Ammon's horn (tissue), 1 donor: ENCODE results near the gene MBP.
A peak's percentile ranks its signal among the peaks of the same experiment; 100 is the strongest.

Experiments used
- DNase-seq: peaks from one replicate; pipeline ENCODE4 v3.0.0-alpha.2; 2016; ENCODE audit warnings: low spot score

Gene MBP

DNA sequence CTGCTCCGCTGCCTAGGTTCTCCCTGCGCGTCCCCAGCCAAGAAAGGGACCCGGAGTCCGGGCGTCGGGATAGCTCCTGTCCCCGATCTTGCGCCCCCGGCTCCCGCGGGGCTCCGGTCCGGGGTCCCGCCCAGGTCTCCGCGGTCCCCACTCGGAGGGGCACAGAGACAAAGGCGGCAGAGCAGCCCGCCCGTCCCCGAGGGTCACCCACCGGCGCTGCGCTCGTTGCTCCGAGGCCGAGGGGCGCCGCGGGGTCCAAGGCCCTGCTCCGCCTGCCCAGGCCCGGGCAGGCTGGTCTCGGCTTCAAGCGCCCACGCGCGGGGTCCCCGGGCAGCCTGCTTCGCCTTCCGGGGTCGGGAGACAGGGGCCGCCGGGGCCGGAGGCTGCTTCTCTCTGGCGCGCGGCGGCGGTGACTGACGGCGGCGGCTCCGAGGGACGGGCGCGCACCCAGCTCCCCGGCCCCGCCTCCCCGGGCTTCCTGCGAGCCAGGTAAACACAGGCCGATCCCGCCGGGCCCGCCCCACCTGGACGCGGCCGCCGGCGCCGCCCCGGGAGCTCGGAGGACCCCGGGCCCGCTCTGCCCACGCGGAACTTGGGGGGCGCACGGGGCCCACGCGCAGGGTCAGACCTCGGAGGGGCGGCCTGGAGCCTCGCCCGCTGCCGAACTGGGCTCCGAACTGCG is at the start of gene MBP:
Gene MBP, minus strand, starts transcription at position 415 of the 682 bp plus-strand sequence. CDS start 27,522 bp downstream, outside the sequence.
- DNase-seq: no peak

DNA sequence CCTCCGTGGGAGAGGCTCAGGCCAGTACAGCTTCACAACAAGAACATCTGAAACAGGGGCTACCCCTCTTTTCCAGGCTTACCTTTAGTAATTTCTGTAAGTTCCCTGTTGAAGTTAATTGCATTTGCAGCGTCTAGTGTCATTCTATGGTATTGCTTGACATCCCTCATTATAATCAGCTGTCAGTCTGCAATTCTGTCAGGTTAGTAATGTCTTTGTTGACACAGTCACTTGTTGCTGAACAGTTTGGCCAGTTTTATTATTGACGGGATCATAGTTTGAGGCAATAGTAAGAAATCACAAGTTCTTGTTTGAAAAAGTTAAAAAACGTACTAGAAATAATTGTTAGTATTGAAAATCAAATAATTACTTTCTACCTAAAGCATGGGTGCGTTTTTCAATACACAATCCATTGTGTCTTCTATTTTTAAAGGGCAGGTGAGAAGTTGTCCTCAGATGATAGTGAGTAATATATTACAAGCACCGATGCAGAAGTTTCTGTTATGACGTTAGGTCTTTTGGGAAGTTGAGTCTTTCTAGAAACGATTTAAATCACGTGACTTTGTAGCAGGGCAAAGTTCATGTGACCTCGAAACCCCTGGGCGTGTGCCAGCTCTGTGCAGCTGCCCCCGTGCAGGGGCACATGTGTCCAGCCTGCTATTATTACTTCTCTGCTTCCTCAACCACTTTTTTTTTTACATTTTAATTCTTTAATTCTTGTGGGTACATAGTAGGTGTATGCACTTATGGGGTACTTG is 49.5 kb upstream of the MBP start:
- DNase-seq: no peak

DNA sequence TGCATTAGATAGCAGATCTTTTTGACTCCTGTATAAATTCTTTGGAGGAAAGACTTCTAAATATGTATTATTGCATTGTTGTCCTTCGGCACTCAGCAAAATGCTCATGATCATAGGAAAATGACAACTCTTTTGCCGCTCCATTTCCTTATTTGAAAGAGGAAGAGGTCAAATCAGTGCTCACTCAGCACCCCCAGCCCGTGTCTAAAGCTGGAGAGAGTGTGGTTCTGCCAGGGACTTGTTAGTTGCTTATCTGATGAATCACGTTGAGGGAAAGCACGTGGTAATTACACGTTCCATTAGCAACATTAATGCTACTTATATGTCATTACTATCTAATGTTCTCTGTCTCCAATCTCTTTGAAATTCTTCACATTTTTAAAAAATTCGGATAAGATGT is 46.0 kb upstream of the MBP start:
- DNase-seq: no peak

GRCh38 chr18:77177009-77177408 is 44.4 kb upstream of the MBP start:
- DNase-seq: no peak

- no peak for DNase-seq
Observed at GRCh38 chr18:77173275-77174030, 40.9 kb upstream of the MBP start.

- peak; percentile 36 for DNase-seq
Observed at GRCh38 chr18:77170890-77171410, 38.4 kb upstream of the MBP start.

- peak; percentile 47 for DNase-seq
Observed at GRCh38 chr18:77168811-77169311, 36.3 kb upstream of the MBP start.

GRCh38 chr18:77167251-77167650 is 34.7 kb upstream of the MBP start:
- DNase-seq: no peak

GRCh38 chr18:77166523-77166922 is 33.9 kb upstream of the MBP start:
- no peak for DNase-seq

GRCh38 chr18:77165503-77166188 is 33.1 kb upstream of the MBP start:
- no peak for DNase-seq

DNA sequence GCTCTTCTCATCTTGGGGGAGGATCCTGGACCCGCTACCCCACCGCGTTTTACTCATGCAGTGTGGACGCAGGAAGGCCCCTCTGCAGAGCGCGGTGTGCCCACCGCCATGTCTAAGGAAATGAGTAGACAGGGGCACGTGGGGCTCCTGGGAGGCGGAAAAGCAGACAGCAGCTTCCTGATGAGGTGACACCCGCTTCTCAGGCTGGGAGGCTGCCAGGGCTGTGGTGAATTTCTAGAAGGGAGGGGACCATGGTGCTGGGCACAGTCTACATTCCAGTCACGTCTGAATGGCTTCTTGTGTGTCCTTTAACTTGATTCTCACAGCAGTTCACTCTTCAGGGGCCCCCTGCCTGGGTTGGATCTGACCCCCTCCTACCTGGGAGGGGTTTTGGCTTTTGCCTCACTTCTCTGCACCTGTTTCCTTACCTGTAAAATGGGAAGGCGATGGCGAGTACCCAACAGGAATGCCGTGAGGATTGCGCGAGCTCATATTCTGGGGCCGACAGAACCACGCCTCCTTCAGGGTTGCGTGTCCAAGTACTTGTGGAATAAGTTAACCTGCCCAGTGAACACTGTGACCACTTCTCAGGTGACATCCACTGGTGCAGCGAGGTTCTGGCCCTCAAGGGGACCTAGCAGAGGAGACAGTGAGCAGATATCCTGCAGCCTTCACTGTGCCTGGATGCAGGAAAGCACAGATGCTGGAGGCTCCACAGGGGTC is 32.3 kb upstream of the MBP start:
- DNase-seq: no peak

DNA sequence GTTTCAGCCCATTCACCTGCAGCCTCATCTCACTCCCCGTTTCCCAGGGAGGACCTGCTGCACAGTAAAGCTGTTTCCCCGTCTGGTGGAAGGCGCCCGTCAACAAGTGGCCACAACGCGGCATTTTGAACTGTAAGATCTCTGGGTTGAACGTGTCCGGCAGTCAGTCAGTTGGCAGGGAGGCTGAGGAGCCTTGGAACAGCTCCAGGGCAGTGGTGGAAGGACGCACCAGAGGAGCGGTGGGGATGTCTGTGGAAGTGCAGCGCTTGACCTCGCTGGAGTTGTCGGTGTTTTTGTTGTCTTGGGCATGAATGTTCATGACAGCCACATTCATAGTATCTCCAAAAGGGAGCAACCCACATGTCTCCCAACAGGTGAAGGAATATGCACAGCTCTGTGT is 31.4 kb upstream of the MBP start:
- no peak for DNase-seq

DNA sequence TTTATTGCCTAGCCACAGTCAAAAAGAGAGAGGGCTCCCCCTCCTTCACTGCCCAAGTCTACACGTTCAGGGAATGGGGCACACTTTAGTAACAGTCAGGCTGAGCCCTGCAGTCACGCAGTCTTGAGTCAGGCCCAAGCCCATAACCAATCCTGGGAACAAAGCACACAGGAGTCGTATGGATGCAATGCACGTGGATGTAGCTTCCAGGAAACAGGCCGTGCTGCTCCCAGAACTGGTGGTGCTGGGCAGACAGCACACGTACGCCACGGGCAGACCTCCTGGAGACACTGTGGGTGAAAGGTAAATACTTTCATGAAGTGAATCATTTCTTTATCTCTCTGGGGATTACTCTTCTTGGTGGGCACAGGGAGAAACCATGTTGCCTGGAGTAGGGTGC is 30.0 kb upstream of the MBP start:
- no peak for DNase-seq

DNA sequence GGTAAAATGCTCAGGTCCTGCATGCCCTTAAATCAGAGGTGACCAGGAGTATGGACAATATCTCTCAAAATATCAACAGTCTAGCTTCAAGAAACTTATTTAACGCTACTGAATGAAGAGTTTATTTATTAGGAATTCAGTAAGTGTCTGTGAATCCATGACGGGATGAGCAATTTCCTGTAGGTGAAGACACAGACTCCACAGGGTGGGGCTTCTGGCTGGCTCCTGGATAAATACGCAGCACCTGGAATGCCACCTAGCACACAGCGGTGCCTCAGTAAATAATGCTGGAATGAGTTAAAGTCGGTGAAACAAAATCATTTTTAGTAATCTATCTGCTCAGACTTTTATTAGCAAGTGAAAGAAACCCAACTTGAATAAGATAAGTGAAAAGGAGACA is 29.4 kb upstream of the MBP start:
- no peak for DNase-seq

GRCh38 chr18:77161383-77161782 is 28.8 kb upstream of the MBP start:
- no peak for DNase-seq

GRCh38 chr18:77160515-77160914 is 27.9 kb upstream of the MBP start:
- DNase-seq: no peak

- DNase-seq: no peak
Observed at GRCh38 chr18:77157312-77157711, 24.7 kb upstream of the MBP start.

DNA sequence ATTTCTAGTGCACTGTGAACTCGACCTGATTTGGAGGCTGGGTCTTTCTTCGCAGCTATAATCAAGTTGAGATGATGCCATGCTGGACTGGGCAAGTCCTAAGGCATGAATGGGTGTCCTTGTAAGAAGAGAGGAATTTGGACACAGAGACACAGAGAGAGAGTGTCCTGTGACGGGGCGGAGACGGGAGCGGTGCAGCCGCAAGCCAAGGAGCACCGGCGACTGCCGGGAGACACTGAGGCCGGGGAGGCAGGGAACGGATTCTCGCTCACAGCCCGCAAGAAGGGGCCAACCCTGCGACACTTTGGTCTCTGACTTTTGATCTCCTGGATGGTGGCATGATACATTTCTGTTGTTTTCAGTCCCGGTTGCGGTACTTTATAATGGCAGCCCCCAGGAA is 22.4 kb upstream of the MBP start:
- no peak for DNase-seq

- DNase-seq: no peak
Observed at GRCh38 chr18:77153404-77153803, 20.8 kb upstream of the MBP start.

- DNase-seq: no peak
Observed at GRCh38 chr18:77151772-77152520, 19.4 kb upstream of the MBP start.
